Left ventricle myocardium inferior (tissue), 1 donor: ENCODE results near the gene GJD3. TPM values are rescaled to one million over a fixed set of nuclear protein-coding genes. Genes with fewer than 3 reads are reported as not detected.

Experiments used
- DNase-seq: peaks from one replicate; pipeline ENCODE4 v3.0.0-alpha.2; 2020
- H3K27ac ChIP-seq: fragments of 200-600 bp; replicated peaks from 2 replicates; pipeline ENCODE4 v1.8.0; 2021
- H3K27me3 ChIP-seq: fragments of 200-600 bp; 2 replicates; pipeline ENCODE4 v1.8.0; 2021; ENCODE audit warnings: low read depth
- H3K36me3 ChIP-seq: fragments of 200-600 bp; 2 replicates; pipeline ENCODE4 v1.8.0; 2021
- H3K4me1 ChIP-seq: fragments of 200-600 bp; 2 replicates; pipeline ENCODE4 v1.8.0; 2021
- H3K4me3 ChIP-seq: fragments of 200-600 bp; 2 replicates; pipeline ENCODE4 v1.8.0; 2021; ENCODE audit warnings: mild to moderate bottlenecking, moderate library complexity
- H3K9me3 ChIP-seq: fragments of 200-600 bp; replicated peaks from 2 replicates; pipeline ENCODE4 v1.8.0; 2021
- CTCF ChIP-seq: fragments of 200-600 bp; IDR thresholded peaks from 2 replicates; pipeline ENCODE4 v1.8.0; 2021; ENCODE audit warnings: antibody characterized with exemption, mild to moderate bottlenecking, borderline replicate concordance
- intact Hi-C: fragments of 100-400 bp; cut with micrococcal nuclease; formaldehyde crosslinking; loops from one replicate; pipeline ENCODE4 v1.11.0; 2022
- total RNA-seq: library from RNA; stranded (reverse); fragmentation: NEBNext Ultra II Directional; extraction: Animal tissue kit (Norgen Biotek cat#: 25700); gene quantifications from one replicate; pipeline ENCODE4 v1.2.1, GENCODE V29; 2021
- donor health status: DM: no; HTN: yes; CAD: no; lungs with severe emphysema.

GJD3 gene
- total RNA-seq, 1 donor from 2014 or later: 0.88 TPM

- intact Hi-C loops: loop anchor here (5.0 to 10.0 kb wide), 2 partner anchors 48 to 65 kb away; partner anchors contain the start of gene TOP2A
- Histone ChIP-seq H3K4me1 (peaks cover 81% of the 10 kb centered on the region), H3K27me3 (no peaks in the 10 kb centered on the region), H3K36me3 (peaks cover 59% of the 10 kb centered on the region), H3K27ac (peak overlapping the region; percentile 97), H3K4me3 (peak overlapping the region; percentile 78), H3K9me3 (no peaks in the 10 kb centered on the region)
- DNase-seq: no peak
- TF ChIP-seq CTCF: no peak
These were observed 14.4 kb downstream of the GJD3 start for GRCh38 chr17:40349895-40350688.

- H3K27me3 ChIP-seq: no peaks in the 10 kb centered on the region
- peak overlapping the region; percentile 97 for H3K27ac ChIP-seq
- peaks cover 81% of the 10 kb centered on the region for H3K4me1 ChIP-seq
- H3K36me3 ChIP-seq: peaks cover 56% of the 10 kb centered on the region
- H3K9me3 ChIP-seq: no peaks in the 10 kb centered on the region
- no peak for TF ChIP-seq CTCF
- intact Hi-C loops: no loop called here
- H3K4me3 ChIP-seq: peak overlapping the region; percentile 78
- DNase-seq: peak; percentile 58
These were observed 15.1 kb downstream of the GJD3 start for GRCh38 chr17:40349477-40349894.

- H3K9me3 ChIP-seq: no peaks in the 10 kb centered on the region
- H3K4me1 ChIP-seq: peaks cover 87% of the 10 kb centered on the region
- intact Hi-C loops: no loop called here
- H3K27ac ChIP-seq: peak overlapping the region; percentile 97
- peak overlapping the region; percentile 78 for H3K4me3 ChIP-seq
- peak; percentile 79 for DNase-seq
- peaks cover 49% of the 10 kb centered on the region for H3K36me3 ChIP-seq
- TF ChIP-seq CTCF: no peak
- no peaks in the 10 kb centered on the region for H3K27me3 ChIP-seq
These were observed 15.7 kb downstream of the GJD3 start for GRCh38 chr17:40348562-40349476.

- Histone ChIP-seq H3K36me3 (peaks cover 42% of the 10 kb centered on the region), H3K27ac (peak overlapping the region; percentile 97), H3K9me3 (no peaks in the 10 kb centered on the region), H3K4me1 (peaks cover 90% of the 10 kb centered on the region), H3K27me3 (no peaks in the 10 kb centered on the region), H3K4me3 (peak overlapping the region; percentile 78)
- intact Hi-C loops: no loop called here
- TF ChIP-seq CTCF: no peak
- DNase-seq: no peak
These were observed 16.4 kb downstream of the GJD3 start for GRCh38 chr17:40348136-40348504.

GRCh38 chr17:40347319-40348135 is 17.0 kb downstream of the GJD3 start:
- Histone ChIP-seq H3K27me3 (no peaks in the 10 kb centered on the region), H3K27ac (peak overlapping the region; percentile 97), H3K4me1 (peaks cover 95% of the 10 kb centered on the region), H3K4me3 (peak overlapping the region; percentile 78), H3K36me3 (peaks cover 36% of the 10 kb centered on the region), H3K9me3 (no peaks in the 10 kb centered on the region)
- DNase-seq: no peak
- intact Hi-C loops: no loop called here
- no peak for TF ChIP-seq CTCF
